NK-92 (cell line): Measurements from ENCODE around the gene TBCEL.

ENCODE experiments used
- DNase-seq: peaks from one replicate; lab custom pipeline; 2025; ENCODE audit not compliant: unreplicated experiment; lab: John Stamatoyannopoulos, UW

Gene TBCEL

DNA sequence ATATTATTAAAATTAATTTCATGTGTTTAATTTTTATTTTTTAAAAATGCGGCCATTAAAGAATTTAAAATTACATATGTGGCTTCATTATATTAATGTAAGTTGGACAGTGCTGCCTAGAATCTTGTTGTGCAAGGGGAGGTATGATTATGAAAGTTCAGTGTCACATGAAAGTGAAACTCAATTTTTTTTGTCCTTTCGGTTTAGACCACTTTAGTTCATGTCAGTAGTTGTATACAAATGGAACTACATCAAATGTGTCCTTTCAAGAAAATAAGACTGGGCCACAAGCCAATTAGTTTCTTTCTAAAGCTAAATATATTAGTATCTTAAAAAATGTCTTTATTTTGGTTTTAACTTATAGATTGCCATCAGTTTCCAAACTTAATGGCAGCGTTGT is 35.7 kb downstream of the TBCEL start:
- no peak for DNase-seq

GRCh38 chr11:121063728-121064127 is 39.8 kb downstream of the TBCEL start:
- DNase-seq: no peak

- no peak for DNase-seq
Observed at GRCh38 chr11:121066623-121067022, 42.7 kb downstream of the TBCEL start.

GRCh38 chr11:121067026-121067425 is 43.1 kb downstream of the TBCEL start:
- DNase-seq: no peak

DNA sequence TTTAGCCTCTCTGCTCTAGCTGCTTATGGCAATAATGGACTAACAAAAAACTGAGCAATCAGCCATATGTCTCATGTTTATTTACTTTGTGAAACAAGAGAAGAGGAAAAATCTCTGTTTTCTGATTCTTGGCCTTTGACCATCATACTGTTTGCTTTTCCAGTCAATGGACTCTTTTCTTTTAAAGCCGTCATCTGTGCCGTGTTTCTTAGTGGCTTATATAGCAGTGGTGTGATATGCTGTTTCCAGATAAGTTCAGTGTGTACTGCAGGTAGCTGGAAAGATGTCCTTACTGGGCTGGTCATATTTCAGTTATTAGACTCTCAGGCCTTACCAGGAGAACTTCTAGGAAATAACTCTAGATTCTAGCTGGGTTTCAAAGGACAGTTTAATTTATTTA is 43.6 kb downstream of the TBCEL start:
- DNase-seq: no peak

- no peak for DNase-seq
Observed at GRCh38 chr11:121067962-121068647, 44.2 kb downstream of the TBCEL start.

GRCh38 chr11:121068787-121069186 is 44.9 kb downstream of the TBCEL start:
- no peak for DNase-seq

DNA sequence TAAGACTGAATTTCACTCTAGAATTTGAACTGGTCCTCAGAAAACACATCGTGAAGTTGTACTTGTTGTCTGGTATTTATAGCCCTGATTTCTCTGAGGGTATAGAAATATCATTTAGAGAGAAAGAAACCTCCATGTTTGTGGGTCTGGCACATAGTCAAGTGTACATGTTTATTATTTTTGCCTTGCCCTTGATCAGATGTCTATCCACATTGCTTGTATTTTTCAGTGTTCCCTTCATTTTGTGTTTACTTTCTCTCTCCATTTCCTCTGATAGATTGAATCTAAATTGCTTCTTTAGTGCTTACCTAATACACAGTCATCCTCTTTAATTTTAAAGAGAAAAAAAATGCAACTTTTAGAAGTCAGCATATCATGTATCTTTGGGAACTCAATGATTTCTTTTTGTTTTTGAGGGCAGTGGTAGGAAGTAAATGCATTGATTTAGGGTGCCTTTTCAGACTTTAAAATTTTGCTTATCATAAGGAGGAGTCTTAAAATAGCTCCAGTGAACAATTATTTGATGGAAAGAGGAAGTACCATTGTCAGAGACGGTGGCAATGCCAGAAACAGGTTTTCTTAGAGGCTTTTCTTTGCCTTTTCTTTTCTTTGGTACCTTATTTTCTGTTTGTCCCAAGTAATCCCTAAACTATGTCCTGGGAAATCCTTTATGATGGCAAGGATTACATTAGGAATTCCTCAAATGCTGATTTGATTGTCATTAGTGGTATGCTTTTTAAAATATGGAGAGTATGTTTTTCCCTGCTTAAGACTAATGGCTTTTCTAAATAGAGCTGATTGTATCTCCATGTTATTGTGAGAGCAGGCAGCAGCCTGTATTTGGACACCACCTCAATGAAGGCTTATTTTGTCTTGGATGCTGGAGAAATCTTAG is 47.3 kb downstream of the TBCEL start:
- DNase-seq: no peak

GRCh38 chr11:121071846-121072450 is 48.0 kb downstream of the TBCEL start:
- DNase-seq: no peak

- no peak for DNase-seq
Observed at GRCh38 chr11:121081321-121081720, 57.4 kb downstream of the TBCEL start.

- no peak for DNase-seq
Observed at GRCh38 chr11:121082219-121082618, 58.3 kb downstream of the TBCEL start.

GRCh38 chr11:121082670-121083069 is 58.8 kb downstream of the TBCEL start:
- DNase-seq: no peak

GRCh38 chr11:121086866-121087265 is 63.0 kb downstream of the TBCEL start:
- DNase-seq: no peak

DNA sequence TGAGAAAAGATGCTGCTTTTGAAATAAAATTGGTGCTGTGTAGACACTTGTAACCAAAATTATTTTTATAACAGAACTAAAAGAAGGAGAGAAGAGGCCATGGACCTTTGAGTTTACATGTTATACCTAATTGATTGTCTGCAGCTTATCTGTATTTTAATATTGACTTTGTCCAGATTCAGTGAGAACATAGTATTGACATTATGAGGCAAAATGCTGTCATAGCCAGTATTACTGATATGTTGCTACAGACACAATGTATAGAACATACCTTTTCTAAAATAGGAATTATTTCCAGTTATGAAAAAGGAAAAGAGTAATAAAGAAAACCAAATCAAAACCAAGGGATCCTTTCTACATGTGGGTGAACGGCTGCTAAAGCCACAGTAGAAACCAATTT is 65.7 kb downstream of the TBCEL start:
- DNase-seq: no peak

GRCh38 chr11:121090145-121090721 is 66.3 kb downstream of the TBCEL start:
- DNase-seq: no peak

- DNase-seq: no peak
Observed at GRCh38 chr11:121091492-121092152, 67.7 kb downstream of the TBCEL start.

GRCh38 chr11:121095561-121095960 is 71.7 kb downstream of the TBCEL start:
- no peak for DNase-seq

GRCh38 chr11:121099364-121099763 is 75.5 kb downstream of the TBCEL start:
- DNase-seq: no peak

- DNase-seq: no peak
Observed at GRCh38 chr11:121099885-121100284, 76.0 kb downstream of the TBCEL start.

GRCh38 chr11:121100943-121101342 is 77.0 kb downstream of the TBCEL start, which contains the start of gene TECTA:
TECTA (plus strand) TSS chr11:121101243; CDS start chr11:121102666, 1,423 bp downstream.
- no peak for DNase-seq

- no peak for DNase-seq
Observed at GRCh38 chr11:121104312-121104762, 80.4 kb downstream of the TBCEL start.
